HepG2 (cell line): Measurements from ENCODE around the gene PPP1R12C. TPM values are rescaled to one million over a fixed set of nuclear protein-coding genes. Genes with fewer than 3 reads are reported as not detected.

Experiments used
- ARNT2 ChIP-seq: sonication (generic); formaldehyde crosslinking; IDR thresholded peaks from 2 replicates; pipeline ENCODE4 v1.8.0; 2022; ENCODE audit warnings: mild to moderate bottlenecking, low read depth, missing genetic modification reagents, moderate library complexity
- ATF4 ChIP-seq, 2 experiments: fragments of 450-650 bp in 1 of 2; sonication (generic) in 1 of 2; formaldehyde crosslinking; IDR thresholded peaks; 2 replicates each; pipeline versions ENCODE4 v1.5.0 to v1.8.0; 2020 to 2022; ENCODE audit warnings: mild to moderate bottlenecking in 1 of 2, missing genetic modification reagents in 1 of 2
- ATF5 ChIP-seq: sonication (generic); formaldehyde crosslinking; IDR thresholded peaks from 2 replicates; pipeline ENCODE4 v1.4.0; 2020; ENCODE audit warnings: mild to moderate bottlenecking, low read depth, missing genetic modification reagents
- GATAD2A ChIP-seq: IDR thresholded peaks from 2 replicates; pipeline ENCODE4 v1.6.1; 2016
- GMEB2 ChIP-seq: IDR thresholded peaks from 2 replicates; pipeline ENCODE4 v1.6.1; 2016; ENCODE audit warnings: missing biosample characterization, missing genetic modification reagents, low read depth
- HIC2 ChIP-seq: sonication (generic); formaldehyde crosslinking; IDR thresholded peaks from 2 replicates; pipeline ENCODE4 v1.9.0; 2022; ENCODE audit warnings: low read depth, missing genetic modification reagents
- HMGXB3 ChIP-seq: sonication (generic); formaldehyde crosslinking; IDR thresholded peaks from 2 replicates; pipeline ENCODE4 v1.4.0; 2020; ENCODE audit warnings: missing genetic modification reagents, borderline replicate concordance
- JUNB ChIP-seq: sonication (generic); formaldehyde crosslinking; IDR thresholded peaks from 2 replicates; pipeline ENCODE4 v1.8.0; 2022; ENCODE audit warnings: missing genetic modification reagents, mild to moderate bottlenecking, borderline replicate concordance
- LBX2 ChIP-seq: sonication (generic); formaldehyde crosslinking; IDR thresholded peaks from 2 replicates; pipeline ENCODE4 v1.5.0; 2020; ENCODE audit warnings: missing genetic modification reagents, mild to moderate bottlenecking, borderline replicate concordance
- NR2F2 ChIP-seq: IDR thresholded peaks from 2 replicates; pipeline ENCODE4 v1.6.1; 2012; ENCODE audit warnings: low read depth, inconsistent platforms, borderline replicate concordance
- RAD51 ChIP-seq: fragments of 450-650 bp; IDR thresholded peaks from 2 replicates; pipeline ENCODE4 v1.6.1; 2016; ENCODE audit warnings: borderline replicate concordance
- THAP8 ChIP-seq: sonication (generic); formaldehyde crosslinking; IDR thresholded peaks from 2 replicates; pipeline ENCODE4 v1.5.1; 2020; ENCODE audit warnings: missing genetic modification reagents, mild to moderate bottlenecking, borderline replicate concordance
- ZFP36L1 ChIP-seq: sonication (generic); formaldehyde crosslinking; IDR thresholded peaks from 2 replicates; pipeline ENCODE4 v1.8.0; 2022; ENCODE audit warnings: mild to moderate bottlenecking, missing genetic modification reagents, moderate library complexity
- ZFYVE20 ChIP-seq: sonication (generic); formaldehyde crosslinking; IDR thresholded peaks from 2 replicates; pipeline ENCODE4 v1.8.0; 2023; ENCODE audit warnings: low read depth, mild to moderate bottlenecking, moderate library complexity, missing genetic modification reagents, borderline replicate concordance
- ZNF383 ChIP-seq: sonication (generic); formaldehyde crosslinking; IDR thresholded peaks from 2 replicates; pipeline ENCODE4 v1.4.0; 2020; ENCODE audit warnings: missing genetic modification reagents, mild to moderate bottlenecking, borderline replicate concordance
- ZNF496 ChIP-seq: sonication (generic); formaldehyde crosslinking; IDR thresholded peaks from 2 replicates; pipeline ENCODE4 v1.8.1; 2023; ENCODE audit warnings: mild to moderate bottlenecking, moderate library complexity, missing genetic modification reagents; ENCODE audit not compliant: insufficient replicate concordance
- ZNF749 ChIP-seq: sonication (generic); formaldehyde crosslinking; IDR thresholded peaks from 2 replicates; pipeline ENCODE4 v1.8.0; 2022; ENCODE audit warnings: mild to moderate bottlenecking, missing genetic modification reagents, moderate library complexity, borderline replicate concordance
- polyA plus RNA-seq, 8 experiments: library from polyadenylated mRNA; depleted of rRNA in 3 of 8; stranded (reverse) in 7 of 8; unstranded in 1 of 8; fragments of >200 nt; fragmentation: Illumina TruSeq in 4 of 8; extraction: Trizol in 4 of 8; gene quantifications; 2 replicates each; pipeline versions ENCODE4 v1.2.1 to v1.2.3, GENCODE V29; 2011 to 2016; ENCODE audit warnings: low read depth in 4 of 8, missing spikeins in 1 of 8, mixed read lengths in 1 of 8; ENCODE audit not compliant: insufficient read depth in 1 of 8
- total RNA-seq, 5 experiments: library from RNA; depleted of rRNA; stranded (reverse); fragments of >200 nt; fragmentation: Illumina TruSeq; extraction: Trizol; gene quantifications; 2 replicates each; pipeline ENCODE4 v1.2.3, GENCODE V29; 2016; ENCODE audit warnings: low read depth in 1 of 5

The PPP1R12C gene
- total and polyA plus RNA-seq, 2 of the 13 experiments (the other 11 are each of a cell fraction or from before 2014, with no cell fraction given): 29.7 to 30.3 TPM

GRCh38 chr19:55062735-55063491 lies 54.5 kb downstream of the PPP1R12C start, which contains the start of gene RDH13 (continued):
- TF ChIP-seq ATF4 (CRISPR knock-in tag; IDR thresholded peaks at IDR 0.05) (no peak), GATAD2A (CRISPR knock-in tag) (no peak), NR2F2 (no peak), RAD51 (no peak), HMGXB3 (CRISPR knock-in tag) (no peak), ZFYVE20 (CRISPR knock-in tag) (no peak), ATF5 (CRISPR knock-in tag) (no peak), THAP8 (CRISPR knock-in tag) (no peak), HIC2 (CRISPR knock-in tag) (no peak), LBX2 (no peak), ZNF496 (CRISPR knock-in tag) (no peak), JUNB (CRISPR knock-in tag) (no peak), ARNT2 (CRISPR knock-in tag) (no peak), ZNF383 (CRISPR knock-in tag) (no peak), ZNF749 (no peak; the same call in 1 of the 2 replicates), ZFP36L1 (no peak), GMEB2 (CRISPR knock-in tag) (no peak)
